DND-41 (cell line): Measurements from ENCODE around the gene LCN2.

Experiments used
- ATAC-seq: fragments of 200-7000 bp; cut with Tn5 transposase; 3 replicates; pipeline ENCODE4 v1.9.1; 2021; ENCODE audit warnings: low read depth; ENCODE audit not compliant: insufficient read depth
- DNase-seq: peaks from one replicate; pipeline ENCODE4 v3.0.0-alpha.2; 2020
- H2AFZ ChIP-seq: 2 replicates; pipeline ENCODE4 v1.6.0; 2012; ENCODE audit warnings: low read depth, low read length
- H3K27ac ChIP-seq: 2 replicates; pipeline ENCODE4 v1.5.1; 2012; ENCODE audit warnings: low read length, inconsistent platforms
- H3K27me3 ChIP-seq: fragments of 200-600 bp; sonication (generic); 2 replicates; pipeline ENCODE4 v1.6.0; 2012; ENCODE audit warnings: low read length, mild to moderate bottlenecking, inconsistent platforms; ENCODE audit not compliant: insufficient read depth, poor library complexity
- H3K36me3 ChIP-seq: 2 replicates; pipeline ENCODE4 v1.5.1; 2012; ENCODE audit warnings: low read length, inconsistent platforms; ENCODE audit not compliant: insufficient read depth
- H3K4me1 ChIP-seq: 2 replicates; pipeline ENCODE4 v1.5.1; 2012; ENCODE audit warnings: mild to moderate bottlenecking, low read length; ENCODE audit not compliant: insufficient read depth
- H3K4me2 ChIP-seq: 2 replicates; pipeline ENCODE4 v1.6.0; 2012; ENCODE audit warnings: mild to moderate bottlenecking, moderate library complexity, low read length, inconsistent platforms; ENCODE audit not compliant: insufficient read depth
- H3K4me3 ChIP-seq, 2 experiments: fragments of 200-600 bp in 1 of 2; shearing (Covaris generic) in 1 of 2; 2 replicates each; pipeline ENCODE4 v1.5.1; 2012 to 2016; ENCODE audit warnings: inconsistent platforms in 2 of 2, low read length in 2 of 2, mild to moderate bottlenecking in 2 of 2, low read depth in 1 of 2, moderate library complexity in 1 of 2
- H3K79me2 ChIP-seq: 2 replicates; pipeline ENCODE4 v1.6.0; 2012; ENCODE audit warnings: low read length, inconsistent platforms; ENCODE audit not compliant: insufficient read depth
- H3K9ac ChIP-seq: 2 replicates; pipeline ENCODE4 v1.6.0; 2012; ENCODE audit warnings: low read depth, mild to moderate bottlenecking, inconsistent platforms, low read length, moderate library complexity
- H3K9me3 ChIP-seq: 2 replicates; pipeline ENCODE4 v1.5.1; 2012; ENCODE audit warnings: low read length, moderate library complexity, mild to moderate bottlenecking, inconsistent platforms; ENCODE audit not compliant: insufficient read depth, severe bottlenecking
- H4K20me1 ChIP-seq: 2 replicates; pipeline ENCODE4 v1.6.0; 2012; ENCODE audit warnings: low read length; ENCODE audit not compliant: insufficient read depth
- CTCF ChIP-seq: IDR thresholded peaks from 2 replicates; pipeline ENCODE4 v1.5.1; 2012; ENCODE audit warnings: borderline replicate concordance, low read length, moderate library complexity, mild to moderate bottlenecking; ENCODE audit not compliant: poor library complexity, severe bottlenecking; ENCODE audit errors: extremely low read depth
- EZH2 ChIP-seq: IDR thresholded peaks from 3 replicates; pipeline ENCODE4 v1.6.1; 2012; ENCODE audit warnings: borderline replicate concordance, low read depth, mild to moderate bottlenecking, moderate library complexity, low read length, inconsistent platforms; ENCODE audit not compliant: severe bottlenecking

The LCN2 gene

DNA sequence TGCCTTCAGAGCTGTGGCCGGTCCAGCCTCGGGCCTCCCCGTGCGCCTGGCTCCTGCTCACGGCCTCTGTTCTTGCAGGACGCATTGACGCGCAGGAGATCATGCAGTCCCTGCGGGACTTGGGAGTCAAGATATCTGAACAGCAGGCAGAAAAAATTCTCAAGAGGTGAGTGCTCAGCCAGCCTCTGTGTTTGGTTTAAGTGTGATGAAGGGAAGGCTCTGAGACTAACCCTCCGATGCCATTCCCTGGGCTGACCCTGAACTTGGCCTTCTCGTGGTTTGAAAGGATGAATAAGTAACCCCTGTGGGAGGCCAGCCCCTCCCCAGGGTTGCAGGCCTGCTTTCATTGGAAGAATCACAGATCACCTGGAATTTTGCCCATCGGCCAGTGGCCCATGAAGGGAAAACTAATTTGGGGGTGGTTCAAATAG lies 48.0 kb upstream of the LCN2 start:
- Histone ChIP-seq H2AFZ (no peak overlapping the region), H3K9ac (no peak overlapping the region), H3K4me3 (no peak overlapping the region), H3K9me3 (no peaks in the 10 kb centered on the region), H4K20me1 (peaks cover 12% of the 10 kb centered on the region), H3K36me3 (peaks cover 48% of the 10 kb centered on the region), H3K79me2 (peaks cover 44% of the 10 kb centered on the region), H3K4me2 (no peak overlapping the region), H3K4me1 (peaks cover 62% of the 10 kb centered on the region), H3K27ac (peak overlapping the region; percentile 62), H3K27me3 (no peaks in the 10 kb centered on the region)
- TF ChIP-seq EZH2 (no peak), CTCF (no peak)
- ATAC-seq, result no peak
- no peak for DNase-seq

DNA sequence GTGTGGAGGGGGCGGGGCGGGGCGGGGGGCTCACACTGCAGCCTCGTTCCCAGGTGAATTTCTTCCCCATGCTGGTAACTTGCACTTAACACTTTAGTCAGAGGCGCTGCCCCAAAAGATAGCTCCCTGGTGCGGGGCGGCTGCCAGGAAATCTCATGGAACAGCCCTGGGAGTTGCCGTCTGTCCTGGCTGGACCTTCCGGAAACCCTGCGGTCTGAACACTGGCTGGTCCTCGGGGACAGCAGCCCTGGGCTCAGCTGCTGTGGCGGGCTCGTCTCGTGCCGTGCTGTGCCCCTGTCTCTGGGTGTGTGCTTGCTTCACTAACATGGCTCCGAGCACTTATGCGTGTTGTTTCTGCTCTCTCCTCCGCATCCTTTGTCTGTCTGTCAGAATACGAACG lies 47.6 kb upstream of the LCN2 start:
- no peak for ATAC-seq
- H3K27ac ChIP-seq, result peak overlapping the region; percentile 81

GRCh38 chr9:128102196-128102595 lies 47.1 kb upstream of the LCN2 start:
- H3K27ac ChIP-seq, result peak overlapping the region; percentile 81
- H3K9ac ChIP-seq, result peak overlapping the region; percentile 53

More for the DNA sequence above, 47.6 kb upstream of the LCN2 start:
- Histone ChIP-seq H3K4me2 (no peak overlapping the region), H3K4me3 (no peak overlapping the region), H3K79me2 (peaks cover 39% of the 10 kb centered on the region), H2AFZ (no peak overlapping the region), H3K36me3 (peaks cover 50% of the 10 kb centered on the region), H3K4me1 (peaks cover 62% of the 10 kb centered on the region), H3K9ac (no peak overlapping the region), H3K27me3 (no peaks in the 10 kb centered on the region), H3K9me3 (no peaks in the 10 kb centered on the region), H4K20me1 (peaks cover 12% of the 10 kb centered on the region)
- no peak for DNase-seq
- no peak for TF ChIP-seq EZH2
- TF ChIP-seq CTCF, result no peak

More at GRCh38 chr9:128102196-128102595, 47.1 kb upstream of the LCN2 start:
- Histone ChIP-seq H3K79me2 (peaks cover 34% of the 10 kb centered on the region), H2AFZ (no peak overlapping the region), H4K20me1 (peaks cover 12% of the 10 kb centered on the region), H3K4me3 (no peak overlapping the region), H3K4me1 (peaks cover 62% of the 10 kb centered on the region), H3K9me3 (no peaks in the 10 kb centered on the region), H3K4me2 (no peak overlapping the region), H3K36me3 (peaks cover 53% of the 10 kb centered on the region), H3K27me3 (no peaks in the 10 kb centered on the region)
- TF ChIP-seq CTCF, result no peak
- TF ChIP-seq EZH2, result no peak
- ATAC-seq (no peak), DNase-seq (no peak)
